ENCODE data around the gene PTPN18. TPM values are rescaled to one million over a fixed set of nuclear protein-coding genes. Genes with fewer than 3 reads are reported as not detected.

Gene PTPN18
- total RNA-seq, 1 experiment from 2014 or later, result 15.7 TPM

DNA sequence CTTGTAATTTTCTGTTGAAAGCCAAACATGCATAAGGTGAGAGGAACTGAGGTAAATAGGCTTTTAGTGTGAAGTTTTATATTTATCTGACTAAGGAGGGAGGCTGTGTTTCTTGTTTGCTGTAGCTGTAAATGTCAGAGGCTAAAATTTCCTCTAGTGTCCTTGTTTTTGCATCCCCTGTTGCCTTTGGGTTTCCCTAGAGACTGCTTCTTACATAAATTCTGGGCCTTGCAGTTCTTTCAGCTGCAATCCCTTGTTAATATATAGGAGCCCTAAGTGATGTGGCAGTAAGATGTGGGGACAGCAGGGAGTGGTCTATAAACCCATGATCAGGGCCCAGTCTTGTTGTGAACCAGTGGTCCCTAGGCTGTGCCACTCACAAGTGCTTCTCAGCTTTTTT lies 20.6 kb upstream of the PTPN18 start:
- ChIA-PET CTCF (interaction anchor here (0.5 to 3.1 kb wide), 4 partner anchors 9 to 111 kb away, joined by 3 to 25 read pairs (median 8); no protein-coding TSS in a partner anchor), POLR2A (no interaction called here)
- Mint-ChIP-seq H3K4me3 (no peak overlapping the region), H3K36me3 (peaks cover 19% of the 10 kb centered on the region), H3K27me3 (ENCODE audit: low read depth) (peaks cover 33% of the 10 kb centered on the region), H3K4me1 (peaks cover 19% of the 10 kb centered on the region), H3K27ac (no peak overlapping the region), H3K9me3 (0 out of 2 replicates have a peak, but pooled peaks cover 7% of the 10 kb centered on the region)
- DNase-seq (ENCODE audit: low spot score) (no peak), ATAC-seq (no peak)
- TF ChIP-seq NFYB (CRISPR knock-in tag; conservative IDR thresholded peaks at IDR 0.05; ENCODE audit: low read depth), result no peak
- TF ChIP-seq SMAD3 (CRISPR knock-in tag; IDR thresholded peaks at IDR 0.05; ENCODE audit: borderline replicate concordance), result no peak
- TF ChIP-seq MLX (CRISPR knock-in tag; IDR thresholded peaks at IDR 0.05), result no peak
- TF ChIP-seq, protein P1, sequence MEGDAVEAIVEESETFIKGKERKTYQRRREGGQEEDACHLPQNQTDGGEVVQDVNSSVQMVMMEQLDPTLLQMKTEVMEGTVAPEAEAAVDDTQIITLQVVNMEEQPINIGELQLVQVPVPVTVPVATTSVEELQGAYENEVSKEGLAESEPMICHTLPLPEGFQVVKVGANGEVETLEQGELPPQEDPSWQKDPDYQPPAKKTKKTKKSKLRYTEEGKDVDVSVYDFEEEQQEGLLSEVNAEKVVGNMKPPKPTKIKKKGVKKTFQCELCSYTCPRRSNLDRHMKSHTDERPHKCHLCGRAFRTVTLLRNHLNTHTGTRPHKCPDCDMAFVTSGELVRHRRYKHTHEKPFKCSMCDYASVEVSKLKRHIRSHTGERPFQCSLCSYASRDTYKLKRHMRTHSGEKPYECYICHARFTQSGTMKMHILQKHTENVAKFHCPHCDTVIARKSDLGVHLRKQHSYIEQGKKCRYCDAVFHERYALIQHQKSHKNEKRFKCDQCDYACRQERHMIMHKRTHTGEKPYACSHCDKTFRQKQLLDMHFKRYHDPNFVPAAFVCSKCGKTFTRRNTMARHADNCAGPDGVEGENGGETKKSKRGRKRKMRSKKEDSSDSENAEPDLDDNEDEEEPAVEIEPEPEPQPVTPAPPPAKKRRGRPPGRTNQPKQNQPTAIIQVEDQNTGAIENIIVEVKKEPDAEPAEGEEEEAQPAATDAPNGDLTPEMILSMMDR (IDR thresholded peaks at IDR 0.05), result no peak
- no peak for TF ChIP-seq ZNF138 (CRISPR knock-in tag; conservative IDR thresholded peaks at IDR 0.05)
- TF ChIP-seq ZNF532 (CRISPR knock-in tag; IDR thresholded peaks at IDR 0.05; ENCODE audit: borderline replicate concordance), result no peak
- no peak for TF ChIP-seq NFE2L1 (CRISPR knock-in tag; IDR thresholded peaks at IDR 0.05)
- TF ChIP-seq, protein P2, sequence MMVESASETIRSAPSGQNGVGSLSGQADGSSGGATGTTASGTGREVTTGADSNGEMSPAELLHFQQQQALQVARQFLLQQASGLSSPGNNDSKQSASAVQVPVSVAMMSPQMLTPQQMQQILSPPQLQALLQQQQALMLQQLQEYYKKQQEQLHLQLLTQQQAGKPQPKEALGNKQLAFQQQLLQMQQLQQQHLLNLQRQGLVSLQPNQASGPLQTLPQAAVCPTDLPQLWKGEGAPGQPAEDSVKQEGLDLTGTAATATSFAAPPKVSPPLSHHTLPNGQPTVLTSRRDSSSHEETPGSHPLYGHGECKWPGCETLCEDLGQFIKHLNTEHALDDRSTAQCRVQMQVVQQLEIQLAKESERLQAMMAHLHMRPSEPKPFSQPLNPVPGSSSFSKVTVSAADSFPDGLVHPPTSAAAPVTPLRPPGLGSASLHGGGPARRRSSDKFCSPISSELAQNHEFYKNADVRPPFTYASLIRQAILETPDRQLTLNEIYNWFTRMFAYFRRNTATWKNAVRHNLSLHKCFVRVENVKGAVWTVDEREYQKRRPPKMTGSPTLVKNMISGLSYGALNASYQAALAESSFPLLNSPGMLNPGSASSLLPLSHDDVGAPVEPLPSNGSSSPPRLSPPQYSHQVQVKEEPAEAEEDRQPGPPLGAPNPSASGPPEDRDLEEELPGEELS (CRISPR knock-in tag; IDR thresholded peaks at IDR 0.05), result no peak
- no peak for TF ChIP-seq ZNF317 (CRISPR knock-in tag; IDR thresholded peaks at IDR 0.05; ENCODE audit: borderline replicate concordance, low read depth)
- no peak for TF ChIP-seq PREB (CRISPR knock-in tag; IDR thresholded peaks at IDR 0.05; ENCODE audit: borderline replicate concordance)

GRCh38 chr2:130336150-130336876 lies 19.5 kb upstream of the PTPN18 start:
- Mint-ChIP-seq H3K4me3 (peak overlapping the region; percentile 82), H3K4me1 (peaks cover 23% of the 10 kb centered on the region), H3K36me3 (peaks cover 23% of the 10 kb centered on the region), H3K27ac (no peak overlapping the region), H3K9me3 (0 out of 2 replicates have a peak, but pooled peaks cover 7% of the 10 kb centered on the region), H3K27me3 (ENCODE audit: low read depth) (peaks cover 24% of the 10 kb centered on the region)
- DNase-seq (ENCODE audit: low spot score) (no peak), ATAC-seq (no peak)
- ChIA-PET CTCF (interaction anchor here (0.7 to 3.1 kb wide), 9 partner anchors 18 to 329 kb away, joined by 3 to 25 read pairs (median 4); partner anchors contain the start of gene SMPD4), POLR2A (interaction anchor here (1.0 kb wide), 1 partner anchor 48 kb away, joined by 4 read pairs; no protein-coding TSS in a partner anchor)
- TF ChIP-seq, protein P3, sequence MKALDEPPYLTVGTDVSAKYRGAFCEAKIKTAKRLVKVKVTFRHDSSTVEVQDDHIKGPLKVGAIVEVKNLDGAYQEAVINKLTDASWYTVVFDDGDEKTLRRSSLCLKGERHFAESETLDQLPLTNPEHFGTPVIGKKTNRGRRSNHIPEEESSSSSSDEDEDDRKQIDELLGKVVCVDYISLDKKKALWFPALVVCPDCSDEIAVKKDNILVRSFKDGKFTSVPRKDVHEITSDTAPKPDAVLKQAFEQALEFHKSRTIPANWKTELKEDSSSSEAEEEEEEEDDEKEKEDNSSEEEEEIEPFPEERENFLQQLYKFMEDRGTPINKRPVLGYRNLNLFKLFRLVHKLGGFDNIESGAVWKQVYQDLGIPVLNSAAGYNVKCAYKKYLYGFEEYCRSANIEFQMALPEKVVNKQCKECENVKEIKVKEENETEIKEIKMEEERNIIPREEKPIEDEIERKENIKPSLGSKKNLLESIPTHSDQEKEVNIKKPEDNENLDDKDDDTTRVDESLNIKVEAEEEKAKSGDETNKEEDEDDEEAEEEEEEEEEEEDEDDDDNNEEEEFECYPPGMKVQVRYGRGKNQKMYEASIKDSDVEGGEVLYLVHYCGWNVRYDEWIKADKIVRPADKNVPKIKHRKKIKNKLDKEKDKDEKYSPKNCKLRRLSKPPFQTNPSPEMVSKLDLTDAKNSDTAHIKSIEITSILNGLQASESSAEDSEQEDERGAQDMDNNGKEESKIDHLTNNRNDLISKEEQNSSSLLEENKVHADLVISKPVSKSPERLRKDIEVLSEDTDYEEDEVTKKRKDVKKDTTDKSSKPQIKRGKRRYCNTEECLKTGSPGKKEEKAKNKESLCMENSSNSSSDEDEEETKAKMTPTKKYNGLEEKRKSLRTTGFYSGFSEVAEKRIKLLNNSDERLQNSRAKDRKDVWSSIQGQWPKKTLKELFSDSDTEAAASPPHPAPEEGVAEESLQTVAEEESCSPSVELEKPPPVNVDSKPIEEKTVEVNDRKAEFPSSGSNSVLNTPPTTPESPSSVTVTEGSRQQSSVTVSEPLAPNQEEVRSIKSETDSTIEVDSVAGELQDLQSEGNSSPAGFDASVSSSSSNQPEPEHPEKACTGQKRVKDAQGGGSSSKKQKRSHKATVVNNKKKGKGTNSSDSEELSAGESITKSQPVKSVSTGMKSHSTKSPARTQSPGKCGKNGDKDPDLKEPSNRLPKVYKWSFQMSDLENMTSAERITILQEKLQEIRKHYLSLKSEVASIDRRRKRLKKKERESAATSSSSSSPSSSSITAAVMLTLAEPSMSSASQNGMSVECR (CRISPR knock-in tag; IDR thresholded peaks at IDR 0.05; ENCODE audit: borderline replicate concordance), result no peak
- no peak for TF ChIP-seq FOXJ3 (CRISPR knock-in tag; IDR thresholded peaks at IDR 0.05; ENCODE audit: borderline replicate concordance)
- TF ChIP-seq E2F4 (CRISPR knock-in tag; IDR thresholded peaks at IDR 0.05; ENCODE audit: borderline replicate concordance, low read depth), result no peak
- TF ChIP-seq FOXK1 (CRISPR knock-in tag; IDR thresholded peaks at IDR 0.05), result no peak
- no peak for TF ChIP-seq CREM (CRISPR knock-in tag; IDR thresholded peaks at IDR 0.05)
